ENCODE results near the gene LRRC56.
"Not testable (repeated sequence)": the region's sequence is repeated elsewhere in the genome, so short reads cannot be mapped to it uniquely, and the experiment has no call there.

The LRRC56 gene

GRCh38 chr11:571802-572185, 34.5 kb downstream of the LRRC56 start:
- in situ Hi-C loops (cut with HindIII; ENCODE audit: low sequenced_read_pairs) = no loop called here

- in situ Hi-C loops (cut with HindIII; ENCODE audit: low sequenced_read_pairs) = no loop called here
Observed at GRCh38 chr11:573146-573759, 35.9 kb downstream of the LRRC56 start.

- in situ Hi-C loops (cut with HindIII; ENCODE audit: low sequenced_read_pairs) = not testable (repeated sequence)
Observed at GRCh38 chr11:574031-574570, 36.8 kb downstream of the LRRC56 start.

- in situ Hi-C loops (cut with HindIII; ENCODE audit: low sequenced_read_pairs) = no loop called here
Observed at GRCh38 chr11:574632-575312, 37.4 kb downstream of the LRRC56 start.

GRCh38 chr11:575313-575995, 38.1 kb downstream of the LRRC56 start:
- in situ Hi-C loops (cut with HindIII; ENCODE audit: low sequenced_read_pairs) = no loop called here

GRCh38 chr11:575996-576768, 38.9 kb downstream of the LRRC56 start, which contains the start of gene PHRF1:
TSS of gene PHRF1 (plus strand) at chr11:576470. CDS start at chr11:581513, 5,043 bp downstream.
- in situ Hi-C loops (cut with HindIII; ENCODE audit: low sequenced_read_pairs) = no loop called here

GRCh38 chr11:576811-577610, 39.7 kb downstream of the LRRC56 start:
- in situ Hi-C loops (cut with HindIII; ENCODE audit: low sequenced_read_pairs) = no loop called here

- in situ Hi-C loops (cut with HindIII; ENCODE audit: low sequenced_read_pairs) = no loop called here
Observed at GRCh38 chr11:577611-577894, 40.2 kb downstream of the LRRC56 start.

DNA sequence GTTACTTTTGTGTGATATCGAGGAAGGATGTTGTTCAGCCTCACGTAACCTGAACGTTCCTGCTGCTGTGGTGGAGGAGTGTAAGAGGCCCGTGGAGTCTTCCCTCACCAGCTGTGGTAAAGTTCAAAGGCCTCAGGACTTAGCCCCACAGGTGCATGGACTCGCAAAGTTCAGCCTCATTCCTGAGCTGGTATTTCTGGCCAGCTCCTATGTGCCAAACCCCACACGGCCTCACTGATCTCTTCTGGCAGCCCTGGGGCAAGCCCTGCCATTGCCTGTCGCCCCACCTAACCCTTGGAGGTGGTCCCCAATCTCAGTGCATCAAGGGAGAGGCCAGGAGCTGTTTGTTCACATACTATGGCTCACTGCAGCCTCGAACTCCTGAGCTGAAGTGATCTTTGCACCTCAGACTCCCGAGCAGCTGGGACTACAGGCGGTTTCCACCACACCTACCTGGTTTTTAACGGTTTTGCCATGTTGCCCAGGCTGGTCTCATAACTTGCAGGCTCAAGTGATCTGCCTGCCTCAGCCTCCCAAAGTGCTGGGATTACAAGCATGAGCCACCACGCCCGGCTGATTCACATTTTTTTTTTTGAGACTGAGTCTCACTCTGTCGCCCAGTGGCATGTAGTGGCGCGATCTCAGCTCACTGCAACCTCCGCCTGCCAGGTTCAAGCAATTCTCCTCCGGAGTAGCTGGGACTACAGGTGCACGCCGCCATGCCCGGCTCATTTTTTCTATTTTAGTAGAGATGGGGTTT, 41.1 kb downstream of the LRRC56 start:
- in situ Hi-C loops (cut with HindIII; ENCODE audit: low sequenced_read_pairs) = no loop called here

- in situ Hi-C loops (cut with HindIII; ENCODE audit: low sequenced_read_pairs) = no loop called here
Observed at GRCh38 chr11:579830-580601, 42.7 kb downstream of the LRRC56 start.

DNA sequence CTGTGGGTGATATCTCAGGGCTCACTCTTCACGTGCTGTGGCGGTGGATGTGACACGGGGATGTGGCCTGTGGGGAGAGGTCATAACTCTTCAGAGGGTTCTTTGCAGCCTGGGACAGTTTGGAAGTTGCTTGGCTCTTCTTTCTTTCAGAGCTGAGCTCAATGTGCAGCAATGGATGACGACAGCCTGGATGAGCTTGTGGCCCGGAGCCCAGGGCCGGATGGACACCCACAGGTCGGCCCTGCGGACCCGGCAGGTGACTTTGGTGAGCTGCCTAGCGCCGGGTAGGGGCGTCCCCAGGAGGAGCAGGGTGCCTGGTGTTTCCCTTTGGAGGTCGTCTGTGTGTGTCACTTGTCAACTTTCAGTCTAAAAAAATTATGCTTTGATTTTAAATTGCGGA, 44.0 kb downstream of the LRRC56 start:
- in situ Hi-C loops (cut with HindIII; ENCODE audit: low sequenced_read_pairs) = no loop called here

- in situ Hi-C loops (cut with HindIII; ENCODE audit: low sequenced_read_pairs) = no loop called here
Observed at GRCh38 chr11:581752-582151, 44.4 kb downstream of the LRRC56 start.

DNA sequence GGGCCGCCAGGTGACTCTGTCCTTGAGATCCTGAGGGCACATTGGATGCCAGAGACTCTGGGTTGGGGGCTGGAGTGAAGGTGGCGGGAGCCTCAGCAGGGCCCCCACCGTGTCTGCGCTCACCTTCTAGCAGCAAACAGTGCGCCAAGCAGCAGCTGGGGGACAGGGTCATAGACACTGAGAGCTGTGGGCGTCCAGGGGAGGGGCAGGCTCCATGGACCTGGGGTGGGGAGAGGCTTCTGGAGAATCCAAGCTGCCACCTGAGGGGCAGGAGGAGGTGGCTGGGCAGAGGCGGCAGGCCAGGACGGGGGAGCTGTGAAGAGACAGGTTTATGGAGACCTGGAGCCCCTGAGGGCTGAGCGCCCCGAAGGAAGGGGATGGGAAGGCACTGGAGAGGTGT, 47.0 kb downstream of the LRRC56 start:
- in situ Hi-C loops (cut with HindIII; ENCODE audit: low sequenced_read_pairs) = no loop called here

DNA sequence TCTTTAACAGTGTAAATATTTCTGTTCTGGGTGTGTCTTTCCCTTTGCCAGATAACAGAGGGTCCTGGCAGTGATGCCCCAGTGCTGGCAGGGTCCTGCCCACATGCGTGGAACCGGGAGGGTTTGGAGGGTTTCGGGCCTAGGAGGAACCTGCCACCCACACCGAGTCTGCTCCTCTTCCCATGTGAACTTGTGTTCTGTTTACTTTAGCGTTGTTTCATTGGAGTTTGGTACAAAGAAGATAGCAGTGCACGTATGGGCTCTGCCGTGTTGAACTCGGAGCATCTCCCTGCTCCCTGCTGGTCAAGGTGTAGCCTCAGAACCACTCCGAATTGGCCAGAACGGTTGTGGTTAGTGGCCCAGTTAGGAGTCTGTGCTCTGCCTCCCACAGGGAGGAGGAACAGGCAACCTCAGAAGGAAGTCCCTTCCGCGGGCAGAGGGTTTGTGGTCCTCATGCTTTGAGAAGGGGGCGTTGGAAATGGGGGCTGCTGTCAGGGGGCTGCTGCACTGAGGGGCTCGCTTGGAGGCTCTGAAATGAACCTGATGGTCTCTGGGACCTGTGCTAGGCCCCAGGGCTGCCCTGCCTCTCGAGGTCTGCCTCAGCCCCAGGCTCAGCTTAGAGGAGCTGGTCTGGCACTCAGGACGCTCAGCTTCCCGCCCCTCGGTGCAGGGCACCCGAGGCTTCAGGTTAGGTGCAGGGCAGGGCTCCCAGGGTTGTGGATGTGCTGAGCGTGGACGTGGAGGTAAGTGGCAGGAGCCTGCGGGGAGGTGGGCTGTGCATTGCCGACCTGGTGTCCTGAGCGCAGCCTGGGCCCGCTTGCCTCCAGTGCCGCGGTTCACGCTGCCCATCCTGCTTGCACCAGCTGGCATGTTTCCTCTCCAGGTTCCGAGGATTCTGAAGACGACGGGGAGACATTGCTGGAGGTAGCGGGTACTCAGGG, 49.3 kb downstream of the LRRC56 start:
- in situ Hi-C loops (cut with HindIII; ENCODE audit: low sequenced_read_pairs) = no loop called here

DNA sequence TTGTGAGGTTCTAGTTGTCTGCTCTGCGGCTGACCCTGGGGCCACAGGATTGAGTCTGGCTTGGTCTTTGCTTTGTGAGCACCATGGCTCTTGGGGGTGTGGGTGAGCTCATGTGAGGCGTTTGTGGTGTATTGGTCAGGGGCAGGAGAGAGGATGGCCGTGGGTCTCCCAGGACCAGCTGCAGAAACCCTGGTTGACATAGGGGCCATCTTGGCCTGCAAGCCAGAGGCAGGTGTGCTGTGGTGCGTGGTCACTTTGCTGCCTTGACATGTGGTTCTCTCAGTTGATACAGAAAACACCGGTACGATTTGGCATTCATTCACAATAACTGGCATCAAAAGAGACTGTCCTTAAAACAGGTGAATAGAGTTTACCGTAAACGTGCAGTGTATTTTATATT, 50.2 kb downstream of the LRRC56 start:
- in situ Hi-C loops (cut with HindIII; ENCODE audit: low sequenced_read_pairs) = no loop called here

DNA sequence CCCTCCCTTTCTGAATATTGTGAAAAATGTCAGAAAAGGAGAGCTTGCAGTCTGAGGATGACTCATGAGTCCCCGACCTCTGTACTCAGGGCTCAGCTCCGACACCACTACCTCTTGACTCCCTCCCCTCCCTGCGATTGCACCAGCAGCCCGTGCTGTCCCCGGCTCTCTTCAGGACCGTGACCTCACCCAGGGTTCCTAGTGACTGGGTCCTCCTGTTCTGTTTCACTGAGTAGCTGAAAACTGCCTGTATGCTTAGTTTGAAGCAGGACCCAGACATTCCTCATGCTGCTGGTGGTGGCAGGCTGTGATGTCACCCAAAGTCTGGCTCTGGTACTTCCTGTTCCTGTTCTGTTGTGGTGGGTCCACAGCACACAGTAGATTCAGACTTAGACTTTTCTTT, 50.7 kb downstream of the LRRC56 start:
- in situ Hi-C loops (cut with HindIII; ENCODE audit: low sequenced_read_pairs) = no loop called here

GRCh38 chr11:589798-590197, 52.5 kb downstream of the LRRC56 start:
- in situ Hi-C loops (cut with HindIII; ENCODE audit: low sequenced_read_pairs) = no loop called here

DNA sequence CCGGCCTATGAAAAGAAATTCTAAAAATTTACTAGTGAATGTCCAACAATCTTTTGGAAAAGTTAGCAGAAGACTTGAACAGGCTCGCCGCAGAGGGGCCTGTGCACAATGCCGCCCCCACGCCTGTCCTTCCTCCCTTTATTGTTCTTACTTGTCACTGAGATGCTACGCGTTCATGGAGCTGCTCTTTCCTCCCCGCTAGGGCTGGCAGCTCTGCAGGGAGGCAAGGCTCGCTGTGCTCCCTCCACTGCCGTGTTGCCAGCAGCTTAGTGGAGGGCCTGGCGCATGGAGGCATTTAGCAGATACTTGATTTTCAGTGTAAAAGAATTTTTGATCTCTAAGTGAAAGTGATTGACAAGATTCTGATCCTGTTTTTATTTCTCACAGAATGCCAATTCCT, 53.7 kb downstream of the LRRC56 start:
- in situ Hi-C loops (cut with HindIII; ENCODE audit: low sequenced_read_pairs) = no loop called here
